Measurements from ENCODE around the gene TSGA10IP.

TSGA10IP gene

DNA sequence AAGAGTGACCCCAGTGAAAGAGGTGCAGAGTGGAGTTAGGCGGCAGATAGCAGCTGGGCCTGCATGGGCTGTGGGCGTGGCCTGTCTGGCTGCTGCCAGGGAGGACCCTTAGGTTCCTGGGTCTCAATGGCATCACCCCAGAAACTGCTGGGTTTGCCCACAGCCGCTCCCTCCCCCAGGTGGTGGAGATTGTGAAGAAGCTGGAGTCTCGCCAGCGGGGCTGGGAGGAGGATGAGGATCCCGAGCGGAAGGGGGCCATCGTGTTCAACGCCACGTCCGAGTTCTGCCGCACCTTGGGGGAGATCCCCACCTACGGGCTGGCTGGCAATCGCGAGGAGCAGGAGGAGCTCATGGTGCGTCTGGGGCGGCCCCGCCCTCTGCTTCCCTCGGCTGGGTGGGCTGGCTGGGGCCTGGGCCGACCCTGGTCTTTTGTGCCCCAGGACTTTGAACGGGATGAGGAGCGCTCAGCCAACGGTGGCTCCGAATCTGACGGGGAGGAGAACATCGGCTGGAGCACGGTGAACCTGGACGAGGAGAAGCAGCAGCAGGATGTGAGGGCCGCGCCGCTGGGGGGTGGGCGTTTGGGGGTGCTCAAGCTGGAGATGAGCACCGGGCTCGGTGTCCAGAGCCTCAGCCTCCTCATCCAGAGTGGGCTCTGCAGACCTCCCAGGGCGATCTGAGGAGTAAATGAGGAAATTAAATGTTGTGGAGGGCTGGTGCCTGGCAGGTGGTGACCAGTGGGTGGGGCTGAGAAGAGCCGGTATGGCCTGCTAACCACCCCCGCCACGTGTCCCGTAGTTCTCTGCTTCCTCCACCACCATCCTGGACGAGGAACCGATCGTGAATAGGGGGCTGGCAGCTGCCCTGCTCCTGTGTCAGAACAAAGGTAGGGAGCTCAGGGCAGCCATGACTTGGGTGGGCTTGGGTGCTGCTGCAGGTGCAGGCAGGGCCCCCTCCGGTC, 31.2 kb downstream of the TSGA10IP start:
- no peak for DNase-seq (ENCODE audit: low read depth)

DNA sequence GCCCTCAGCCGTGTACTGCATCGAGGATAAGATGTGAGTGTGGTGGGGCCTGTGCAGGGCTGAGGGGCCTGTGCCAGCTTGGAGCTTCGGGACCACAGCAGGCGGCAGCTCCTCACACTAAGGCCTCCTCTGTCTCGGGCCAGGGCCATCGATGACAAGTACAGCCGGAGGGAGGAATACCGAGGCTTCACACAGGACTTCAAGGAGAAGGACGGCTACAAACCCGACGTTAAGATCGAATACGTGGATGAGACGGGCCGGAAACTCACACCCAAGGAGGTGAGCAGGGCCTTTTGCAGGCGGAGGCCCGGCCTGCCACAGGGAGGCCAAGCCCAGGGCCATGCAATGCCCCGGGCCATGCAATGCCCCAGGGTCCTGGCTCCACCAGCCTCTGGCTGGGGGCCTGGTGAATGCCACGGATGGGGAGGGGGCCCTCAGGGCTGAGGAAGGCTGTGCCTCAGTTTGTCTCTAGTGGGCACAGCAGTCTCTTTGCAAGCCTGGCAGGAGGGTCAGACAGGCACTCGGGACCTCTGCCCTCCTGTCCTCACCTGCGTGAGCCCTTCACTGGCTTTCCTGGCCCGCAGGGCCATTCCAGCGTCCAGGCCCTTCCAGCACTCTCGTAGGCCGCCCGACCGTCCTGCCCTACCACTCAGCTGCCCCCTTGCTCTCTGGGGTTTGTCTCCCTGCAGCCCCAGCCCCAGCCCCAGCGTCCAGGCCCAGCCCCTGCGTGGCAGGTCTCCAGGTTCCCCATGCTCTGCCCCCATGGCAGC, 32.5 kb downstream of the TSGA10IP start:
- DNase-seq (ENCODE audit: low read depth): no peak

DNA sequence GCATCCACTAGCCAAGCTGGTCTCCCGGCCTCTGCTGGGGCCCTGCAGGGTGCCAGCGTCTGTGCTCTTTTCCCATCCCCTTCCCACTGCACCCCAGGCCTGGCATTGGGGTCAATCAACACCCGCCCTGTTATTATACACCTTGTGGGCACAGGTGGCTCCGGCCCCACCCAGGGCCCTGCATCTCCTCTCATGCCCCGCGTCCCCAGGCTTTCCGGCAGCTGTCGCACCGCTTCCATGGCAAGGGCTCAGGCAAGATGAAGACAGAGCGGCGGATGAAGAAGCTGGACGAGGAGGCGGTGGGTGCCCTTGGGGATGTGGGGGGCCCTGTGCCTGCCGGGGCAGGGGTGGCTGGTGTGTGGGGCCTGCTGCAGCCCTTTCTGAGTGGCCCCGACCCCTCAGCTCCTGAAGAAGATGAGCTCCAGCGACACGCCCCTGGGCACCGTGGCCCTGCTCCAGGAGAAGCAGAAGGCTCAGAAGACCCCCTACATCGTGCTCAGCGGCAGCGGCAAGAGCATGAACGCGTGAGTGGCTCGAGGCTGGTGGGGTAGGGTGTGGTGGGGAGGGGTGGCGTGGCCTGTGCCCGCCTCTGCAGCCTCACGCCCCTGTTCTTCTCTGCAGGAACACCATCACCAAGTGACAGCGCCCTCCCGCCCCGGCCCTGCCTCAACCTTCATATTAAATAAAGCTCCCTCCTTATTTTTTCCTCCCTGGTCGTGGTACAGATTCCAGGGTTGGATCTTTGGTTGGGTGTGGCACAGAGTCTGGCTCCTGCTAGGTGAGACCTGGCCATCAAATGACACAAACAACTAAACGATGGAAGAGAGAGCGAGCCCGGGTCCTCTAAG, 33.3 kb downstream of the TSGA10IP start:
- DNase-seq (ENCODE audit: low read depth): no peak

DNA sequence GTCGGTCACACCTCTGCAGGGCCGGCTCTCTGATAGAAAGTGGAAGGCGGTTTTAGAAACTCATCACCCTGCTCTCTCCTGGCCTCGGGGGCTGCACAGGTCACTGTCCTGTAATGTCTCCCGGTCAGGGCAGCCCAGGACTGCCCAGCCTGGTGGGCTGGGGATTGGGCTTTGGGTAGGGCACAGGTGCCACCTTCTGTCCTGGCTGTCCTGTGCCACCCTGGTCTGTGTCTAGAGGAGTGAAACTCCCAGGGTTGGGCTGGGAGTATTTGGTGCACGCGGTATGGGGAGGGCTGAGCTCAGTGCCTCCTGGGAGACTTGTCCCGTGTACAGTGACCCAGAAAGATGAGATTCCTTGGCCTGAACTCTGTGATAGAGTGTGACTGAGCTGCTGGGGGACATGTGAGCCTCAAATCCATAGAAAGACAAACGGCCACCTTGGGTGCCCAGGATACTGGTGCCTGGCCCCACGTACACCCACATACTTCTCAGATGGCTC, 34.0 kb downstream of the TSGA10IP start:
- no peak for DNase-seq (ENCODE audit: low read depth)

DNA sequence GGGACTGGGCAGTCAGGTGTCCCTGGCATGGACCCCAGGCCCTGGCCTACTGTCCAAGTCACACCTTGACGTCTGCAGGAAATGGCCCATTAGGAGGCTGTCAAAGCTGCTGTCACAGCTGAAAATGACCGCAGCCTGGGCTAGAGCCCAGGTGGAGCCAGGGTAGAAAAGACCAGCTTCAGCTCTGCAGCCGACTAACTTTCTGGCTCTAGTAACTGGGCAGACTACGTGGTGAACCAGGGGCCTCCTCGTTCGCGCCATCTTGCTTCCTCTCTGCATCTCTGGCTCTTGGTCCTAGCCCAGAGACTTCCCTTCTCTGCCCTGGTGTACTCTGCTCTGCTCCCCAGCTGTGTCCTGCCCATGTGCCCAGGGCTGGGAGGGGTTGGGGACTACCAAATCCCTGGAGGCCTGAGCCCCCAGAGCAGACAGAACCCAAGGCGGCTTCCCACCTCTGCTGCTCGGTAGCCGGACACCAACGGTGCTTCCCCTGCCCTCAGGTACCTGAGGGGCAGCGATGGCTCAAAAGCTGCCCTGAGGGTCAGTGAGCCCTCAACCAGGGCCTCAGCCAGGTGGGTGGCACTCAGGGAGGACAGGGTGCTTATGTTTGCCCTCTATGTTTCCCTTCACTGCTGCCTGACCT, 35.9 kb downstream of the TSGA10IP start:
- DNase-seq (ENCODE audit: low read depth): no peak

DNA sequence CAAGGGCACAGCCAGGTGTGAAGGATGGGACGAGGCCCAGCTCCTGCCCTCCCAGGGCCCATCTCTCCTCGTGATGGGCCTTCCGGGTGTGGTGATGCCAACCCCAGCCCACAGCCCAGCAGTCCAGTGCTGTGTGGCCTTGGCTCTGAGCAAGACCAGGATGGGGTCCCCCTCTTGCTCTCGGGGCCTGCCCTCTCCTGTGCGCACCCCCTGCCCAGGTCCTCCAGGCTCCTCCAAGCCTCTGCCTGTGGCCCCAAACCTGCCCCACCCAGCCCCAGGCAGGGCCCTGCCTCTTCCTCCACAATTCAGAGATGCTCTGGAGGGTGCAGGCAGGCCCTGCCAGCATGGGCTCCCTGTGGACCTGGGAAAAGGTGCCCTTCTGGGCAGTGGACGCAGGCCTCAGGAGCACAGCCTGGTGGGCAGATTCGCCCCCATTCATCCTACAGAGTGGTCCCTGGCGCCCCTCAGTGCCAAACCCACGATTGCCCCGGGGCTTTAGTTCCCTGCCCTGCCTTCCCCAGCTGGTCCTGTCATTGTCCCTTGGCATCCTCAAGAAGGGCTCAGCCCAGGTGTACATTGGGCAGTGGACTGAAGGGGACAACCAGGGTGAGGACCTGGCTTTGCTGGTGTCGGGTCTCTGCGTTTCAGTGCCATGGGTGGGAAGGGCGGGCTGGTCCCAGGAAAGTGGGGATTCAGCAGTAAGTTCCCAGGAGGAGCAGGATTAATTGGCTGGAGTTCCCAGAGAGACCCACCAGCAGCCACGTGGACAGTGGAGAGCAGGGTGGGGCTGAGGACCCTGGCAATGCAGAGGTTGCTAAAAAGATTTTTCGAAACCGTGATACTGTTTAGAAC, 36.9 kb downstream of the TSGA10IP start:
- DNase-seq (ENCODE audit: low read depth): no peak

DNA sequence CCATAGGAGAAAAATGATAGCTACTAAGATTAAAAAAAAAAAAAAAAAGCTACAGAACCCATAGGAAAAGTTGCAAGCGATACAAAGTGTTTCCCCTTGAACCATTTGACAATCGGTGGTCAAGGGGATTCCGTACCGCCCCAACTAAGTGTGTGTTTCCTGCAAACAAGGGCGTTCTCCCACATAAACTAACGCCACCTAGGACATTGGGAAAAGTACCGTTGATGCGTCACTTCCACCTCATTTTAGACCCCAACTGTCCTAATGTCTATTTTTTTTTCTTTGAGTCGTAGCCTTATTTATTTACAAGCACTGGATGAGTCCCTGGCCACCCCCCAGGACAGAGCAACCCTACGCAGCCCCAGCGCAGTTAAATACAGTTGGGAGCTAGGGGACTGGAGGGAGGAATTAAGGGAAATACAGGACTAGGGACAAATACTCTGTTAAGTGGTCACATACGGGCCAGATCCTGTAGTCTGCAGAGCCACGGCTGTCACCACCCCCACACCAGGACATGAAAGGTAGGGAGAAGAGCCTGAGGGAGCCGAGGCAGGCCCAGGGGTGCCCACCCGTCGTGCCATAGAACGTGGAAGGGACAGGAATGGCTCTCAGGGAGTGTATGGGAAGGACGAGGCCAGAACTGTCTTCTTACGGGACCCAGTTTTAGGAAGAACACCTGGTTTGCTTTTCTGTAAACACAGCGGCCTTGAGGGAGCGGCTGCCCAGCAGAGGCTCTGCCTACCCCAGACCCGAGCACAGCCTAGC, 37.7 kb downstream of the TSGA10IP start:
- no peak for DNase-seq (ENCODE audit: low read depth)

DNA sequence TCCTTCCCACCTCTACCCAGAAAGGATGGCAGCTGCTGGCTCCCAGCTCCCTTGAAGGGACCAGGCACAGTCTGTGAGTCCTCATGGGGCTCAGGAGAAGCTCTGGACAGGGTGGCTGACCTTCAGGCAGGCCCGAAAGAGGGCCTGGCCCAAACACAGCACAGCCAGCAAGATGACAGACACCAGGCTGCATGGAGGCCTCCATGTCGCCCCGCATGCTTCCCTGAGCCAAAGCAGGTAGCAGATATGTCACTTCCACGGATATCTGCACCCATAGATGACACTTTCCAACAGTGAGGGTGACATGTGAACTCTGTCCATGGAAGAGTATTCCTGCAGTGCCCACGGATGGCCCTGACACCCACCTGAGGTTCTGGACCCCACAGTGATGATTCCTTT, 38.3 kb downstream of the TSGA10IP start:
- DNase-seq (ENCODE audit: low read depth): no peak

DNA sequence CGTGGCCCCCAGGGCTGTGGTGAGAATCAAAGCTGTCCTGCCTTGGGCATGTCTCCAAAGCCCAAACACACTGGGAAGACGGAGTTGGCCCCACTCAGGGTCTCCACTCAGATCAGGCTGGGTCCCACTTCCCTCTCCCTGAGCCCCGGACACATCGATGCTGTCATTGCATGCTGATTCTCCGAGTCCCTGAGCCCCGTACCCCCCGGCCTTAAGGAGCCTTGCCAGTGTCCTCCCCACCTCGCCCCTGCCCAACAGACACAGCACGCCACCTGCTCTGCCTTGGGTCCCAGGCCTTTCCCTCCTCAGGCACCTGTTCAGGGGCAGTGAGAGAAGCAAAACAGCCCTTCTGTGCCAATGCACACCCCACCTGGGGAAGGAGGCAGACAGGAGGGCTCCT, 42.1 kb downstream of the TSGA10IP start:
- DNase-seq (ENCODE audit: low read depth): no peak

DNA sequence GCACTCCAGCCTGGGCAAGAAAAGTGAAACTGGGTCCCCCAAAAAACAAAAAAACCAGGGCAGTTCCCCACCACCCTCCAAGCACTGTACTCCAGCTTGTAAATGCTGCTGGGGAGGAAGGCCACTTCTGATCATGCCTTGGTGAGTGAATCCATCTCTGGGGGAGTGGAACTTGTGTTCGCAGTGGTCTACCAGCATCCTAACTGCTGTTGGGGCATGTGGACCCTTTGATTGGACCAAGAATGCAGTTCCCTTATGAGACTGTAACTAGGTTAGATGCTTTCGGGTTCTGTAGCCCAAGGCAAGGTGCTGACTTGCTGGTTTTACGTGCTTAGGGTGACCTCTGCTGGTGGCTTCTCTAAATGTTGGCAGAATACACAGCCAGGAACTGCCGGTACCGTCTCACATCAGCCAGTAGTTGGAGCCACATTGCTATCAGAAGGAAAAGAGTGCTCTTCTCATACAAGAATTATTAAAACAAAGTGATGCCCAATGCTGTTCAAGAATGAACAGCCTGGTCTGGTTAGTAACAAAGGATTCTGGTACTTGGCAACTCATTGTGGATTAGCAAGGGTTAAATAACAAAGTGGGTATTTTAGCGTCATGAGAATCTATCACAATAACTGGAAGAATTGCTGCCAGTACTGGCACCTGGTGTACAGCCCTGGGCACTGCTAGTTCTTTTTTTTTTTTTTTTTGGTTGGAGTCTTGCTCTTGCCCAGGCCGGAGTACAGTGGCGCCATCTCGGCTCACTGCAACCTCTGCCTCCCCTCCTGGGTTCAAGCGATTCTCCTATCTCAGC, 43.7 kb downstream of the TSGA10IP start:
- peak; percentile 91 for DNase-seq (ENCODE audit: low read depth)

- no peak for DNase-seq (ENCODE audit: low read depth)
Measured at GRCh38 chr11:65992056-65992455, 46.8 kb downstream of the TSGA10IP start.

GRCh38 chr11:65997286-65997685, 52.0 kb downstream of the TSGA10IP start:
- DNase-seq (ENCODE audit: low read depth): no peak

GRCh38 chr11:66001942-66002647, 56.8 kb downstream of the TSGA10IP start, which contains the start of the genes BANF1 and EIF1AD:
TSS of gene BANF1 (plus strand) at chr11:66002503. CDS start at chr11:66003251, 748 bp downstream.
TSS of gene EIF1AD (minus strand) at chr11:66002157. CDS start at chr11:66000389, 1,768 bp downstream.
- DNase-seq (ENCODE audit: low read depth): peak; percentile 97

DNA sequence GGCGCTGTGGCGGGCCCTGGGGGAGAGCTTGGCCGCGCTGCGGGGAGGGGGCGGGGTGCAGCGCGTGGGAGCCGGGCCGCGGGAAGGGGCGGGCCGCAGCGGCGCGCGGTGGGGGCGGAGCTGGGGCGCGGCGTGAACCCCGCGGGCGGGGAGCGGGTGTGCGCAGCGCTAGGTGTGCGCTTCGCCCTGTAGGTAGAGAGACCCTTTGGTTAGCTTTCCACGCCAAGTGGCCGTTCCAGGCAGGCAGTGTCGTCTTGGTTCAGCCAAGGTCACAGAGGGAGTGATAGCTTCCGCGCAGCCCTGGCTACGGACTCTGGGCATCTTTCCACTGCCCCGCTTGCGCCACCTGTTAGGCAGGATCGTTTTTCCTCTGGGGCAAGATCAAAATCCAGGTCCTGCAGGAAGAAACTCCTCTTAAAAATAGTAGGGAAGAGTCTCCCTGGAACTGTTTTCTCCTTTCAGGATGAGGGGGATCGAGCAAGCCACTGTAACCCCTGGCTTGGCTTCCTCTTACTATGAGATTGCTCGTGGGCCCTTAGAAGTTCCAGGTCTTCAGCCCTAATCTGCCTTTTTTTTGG, 57.5 kb downstream of the TSGA10IP start:
- peak; percentile 26 for DNase-seq (ENCODE audit: low read depth)

DNA sequence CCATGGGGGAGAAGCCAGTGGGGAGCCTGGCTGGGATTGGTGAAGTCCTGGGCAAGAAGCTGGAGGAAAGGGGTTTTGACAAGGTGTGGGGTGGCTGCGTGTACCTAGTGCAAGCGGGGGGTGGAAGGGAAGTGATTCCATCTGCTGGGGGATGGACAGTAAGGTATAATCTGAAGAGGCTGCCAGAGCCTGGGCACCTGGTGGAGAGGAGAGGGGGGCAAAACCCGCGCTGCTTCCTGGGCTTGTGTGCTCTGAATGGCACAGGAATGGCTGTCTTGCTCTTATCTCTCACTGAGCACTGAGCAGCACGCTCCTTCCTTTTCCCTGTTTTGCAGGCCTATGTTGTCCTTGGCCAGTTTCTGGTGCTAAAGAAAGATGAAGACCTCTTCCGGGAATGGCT, 58.0 kb downstream of the TSGA10IP start:
- DNase-seq (ENCODE audit: low read depth): no peak

- DNase-seq (ENCODE audit: low read depth): no peak
Measured at GRCh38 chr11:66004186-66004585, 58.9 kb downstream of the TSGA10IP start.

GRCh38 chr11:66006134-66006890, 61.0 kb downstream of the TSGA10IP start:
- no peak for DNase-seq (ENCODE audit: low read depth)

Measured in stromal cell of bone marrow (primary cell).